Purkinje cell (primary cell): ENCODE measurements around the gene PABPC3. TPM values are rescaled to one million over a fixed set of nuclear protein-coding genes. Genes with fewer than 3 reads are reported as not detected.

Experiments used
- polyA plus RNA-seq: library from polyadenylated mRNA; unstranded; fragments of >200 nt; fragmentation: Nextera tagmentation; gene quantifications from 2 replicates; pipeline ENCODE4 v1.2.1, GENCODE V29; 2014

The PABPC3 gene
- polyA plus RNA-seq: 0.21 and 1.1 TPM in 2 replicates

DNA sequence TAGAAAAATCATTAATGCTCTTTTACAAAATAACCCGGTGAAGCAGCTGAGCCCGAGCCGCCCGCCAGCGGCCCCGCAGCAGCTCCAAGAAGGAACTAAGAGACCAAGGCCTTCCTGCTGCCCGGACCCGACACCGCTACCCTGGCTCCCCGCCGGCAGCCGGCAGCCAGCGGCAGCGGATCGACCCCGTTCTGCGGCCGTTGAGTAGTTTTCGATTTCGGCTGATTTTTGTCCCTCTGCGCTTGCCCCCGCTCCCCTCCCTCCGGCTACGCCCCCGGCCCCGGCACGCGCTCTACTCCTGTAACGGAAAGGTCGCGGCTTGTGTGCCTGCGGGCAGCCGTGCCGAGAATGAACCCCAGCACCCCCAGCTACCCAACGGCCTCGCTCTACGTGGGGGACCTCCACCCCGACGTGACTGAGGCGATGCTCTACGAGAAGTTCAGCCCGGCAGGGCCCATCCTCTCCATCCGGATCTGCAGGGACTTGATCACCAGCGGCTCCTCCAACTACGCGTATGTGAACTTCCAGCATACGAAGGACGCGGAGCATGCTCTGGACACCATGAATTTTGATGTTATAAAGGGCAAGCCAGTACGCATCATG, at the start of gene PABPC3:
TSS of gene PABPC3 (plus strand) at position 286 of the 603 bp plus-strand sequence. CDS start at position 349, 63 bp downstream.

Other genes starting within 250 kb of the PABPC3 start
- 11.0 and 15.7 TPM in 2 replicates for gene AMER2, start 76.2 kb downstream of the PABPC3 start, polyA plus RNA-seq
- 27.0 and 30.4 TPM in 2 replicates for gene MTMR6, start 191.4 kb downstream of the PABPC3 start, polyA plus RNA-seq
- 19.3 and 19.4 TPM in 2 replicates for gene NUP58, start 205.5 kb downstream of the PABPC3 start, polyA plus RNA-seq